Neuronal stem cell (in vitro differentiated cells): ENCODE data around the gene B9D1.

Experiments used
- DNase-seq: peaks from one replicate; pipeline ENCODE4 v3.0.0-alpha.2; 2013; ENCODE audit warnings: low spot score
- H2AFZ ChIP-seq: one replicate; pipeline ENCODE4 v1.6.1; 2013; ENCODE audit warnings: mild to moderate bottlenecking, low read length, inconsistent platforms
- H2AK5ac ChIP-seq: 2 replicates; pipeline ENCODE4 v1.6.1; 2013; ENCODE audit warnings: low read depth, mild to moderate bottlenecking, inconsistent platforms, low read length, moderate library complexity, mixed read lengths
- H2BK120ac ChIP-seq: 2 replicates; pipeline ENCODE4 v1.6.1; 2013; ENCODE audit warnings: low read depth, mild to moderate bottlenecking, inconsistent platforms, low read length, moderate library complexity, mixed read lengths
- H2BK12ac ChIP-seq: one replicate; pipeline ENCODE4 v1.6.1; 2013; ENCODE audit warnings: low read length, inconsistent platforms
- H2BK15ac ChIP-seq: 2 replicates; pipeline ENCODE4 v1.6.1; 2013; ENCODE audit warnings: mild to moderate bottlenecking, low read length, inconsistent platforms, mixed read lengths
- H2BK5ac ChIP-seq: one replicate; pipeline ENCODE4 v1.6.1; 2013; ENCODE audit warnings: inconsistent platforms, mild to moderate bottlenecking, low read length, moderate library complexity
- H3K14ac ChIP-seq: one replicate; pipeline ENCODE4 v1.6.1; 2013; ENCODE audit warnings: low read length, inconsistent platforms
- H3K18ac ChIP-seq: 2 replicates; pipeline ENCODE4 v1.6.1; 2013; ENCODE audit warnings: low read length, inconsistent platforms
- H3K23ac ChIP-seq: 2 replicates; pipeline ENCODE4 v1.6.1; 2013; ENCODE audit warnings: low read depth, mild to moderate bottlenecking, mixed read lengths, low read length, inconsistent platforms; ENCODE audit not compliant: poor library complexity
- H3K27ac ChIP-seq: replicated peaks from 3 replicates; pipeline ENCODE4 v1.5.1; 2013; ENCODE audit warnings: low read length, inconsistent platforms
- H3K27me3 ChIP-seq, 3 experiments: 2 replicates each; pipeline ENCODE4 v1.6.1; 2013; ENCODE audit warnings: low read length in 3 of 3, mild to moderate bottlenecking in 2 of 3, inconsistent platforms in 1 of 3, low read depth in 1 of 3, mixed read lengths in 1 of 3, moderate library complexity in 1 of 3; ENCODE audit not compliant: control insufficient read depth in 3 of 3, insufficient read depth in 3 of 3
- H3K36me3 ChIP-seq, 2 donors: replicated peaks in 1 of 2; 2 replicates each; pipeline ENCODE4 v1.6.1; 2013; ENCODE audit warnings: low read length in 2 of 2; ENCODE audit not compliant: control insufficient read depth in 2 of 2, insufficient read depth in 2 of 2
- H3K4ac ChIP-seq: 2 replicates; pipeline ENCODE4 v1.6.1; 2013; ENCODE audit warnings: inconsistent platforms, mild to moderate bottlenecking, low read length, moderate library complexity
- H3K4me1 ChIP-seq, 2 donors: 1 replicate in 1 of 2; 2 replicates in 1 of 2; pipeline ENCODE4 v1.6.1; 2013; ENCODE audit warnings: low read length in 2 of 2, low read depth in 1 of 2; ENCODE audit not compliant: control insufficient read depth in 2 of 2, insufficient read depth in 1 of 2
- H3K4me2 ChIP-seq: one replicate; pipeline ENCODE4 v1.6.1; 2013; ENCODE audit warnings: mild to moderate bottlenecking, low read length, inconsistent platforms; ENCODE audit not compliant: insufficient read depth, poor library complexity, severe bottlenecking
- H3K4me3 ChIP-seq, 2 donors: 2 replicates each; pipeline ENCODE4 v1.5.1; 2013; ENCODE audit warnings: low read length in 2 of 2, mild to moderate bottlenecking in 2 of 2, inconsistent platforms in 1 of 2, moderate library complexity in 1 of 2
- H3K79me1 ChIP-seq: one replicate; pipeline ENCODE4 v1.6.1; 2013; ENCODE audit warnings: low read depth, mild to moderate bottlenecking, inconsistent platforms, low read length, moderate library complexity
- H3K9ac ChIP-seq: one replicate; pipeline ENCODE4 v1.6.1; 2013; ENCODE audit warnings: mild to moderate bottlenecking, low read depth, low read length, inconsistent platforms; ENCODE audit not compliant: poor library complexity
- H3K9me3 ChIP-seq, 2 donors: replicated peaks in 1 of 2; 2 replicates each; pipeline versions ENCODE3 to v1.6.1; 2013; ENCODE audit warnings: low read length in 2 of 2, mild to moderate bottlenecking in 2 of 2, inconsistent platforms in 1 of 2, low read depth in 1 of 2, mixed read lengths in 1 of 2, moderate library complexity in 1 of 2; ENCODE audit not compliant: control insufficient read depth in 2 of 2, insufficient read depth in 1 of 2
- H4K8ac ChIP-seq: one replicate; pipeline ENCODE4 v1.6.1; 2013; ENCODE audit warnings: low read depth, mild to moderate bottlenecking, inconsistent platforms, low read length, moderate library complexity
- H4K91ac ChIP-seq: one replicate; pipeline ENCODE4 v1.6.1; 2013; ENCODE audit warnings: low read length, low read depth, mild to moderate bottlenecking, inconsistent platforms; ENCODE audit not compliant: poor library complexity
- WGBS, 2 donors: extraction: QIAGEN DNeasy Blood & Tissue Kit; methylation state at CpG; one replicate each; pipeline ENCODE4 v1.1.7; 2013; ENCODE audit warnings: missing lambda C conversion rate in 2 of 2, mixed read lengths in 1 of 2; ENCODE audit not compliant: insufficient read length in 2 of 2, insufficient replicate concordance in 1 of 2; ENCODE audit errors: extremely low coverage in 2 of 2; 5-methylcytosine and 5-hydroxymethylcytosine counted together

The B9D1 gene

DNA sequence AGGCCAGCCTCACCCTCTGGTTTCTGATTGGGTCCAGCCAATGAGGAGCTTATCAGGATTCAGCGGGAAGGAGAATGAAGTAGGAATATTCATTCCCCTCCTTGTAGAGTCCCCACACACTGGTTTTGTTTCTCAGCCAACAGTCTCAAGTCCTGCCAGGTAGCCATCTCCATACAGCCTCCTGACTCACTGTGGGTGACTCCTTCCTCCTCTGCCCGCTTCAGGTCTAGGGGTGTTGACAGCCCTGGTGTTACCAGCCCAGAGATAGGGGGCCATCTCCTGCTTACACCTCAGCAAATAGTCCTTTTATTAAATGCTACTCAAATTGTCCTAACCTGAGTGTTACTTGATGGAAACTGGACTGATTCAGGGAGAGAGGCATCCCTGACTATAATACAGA is 28.4 kb upstream of the B9D1 start:
- Histone ChIP-seq H2AFZ (no peak overlapping the region), H2BK12ac (no peak overlapping the region), H3K9me3 (no peaks in the 10 kb centered on the region), H3K4me3 (no peak overlapping the region), H4K91ac (no peak overlapping the region), H3K4me1 (peaks cover 11 to 19% of the 10 kb centered on the region in 2 donors), H2BK5ac (no peak overlapping the region), H3K9ac (no peak overlapping the region), H3K23ac (no peak overlapping the region), H3K27ac (no peak overlapping the region), H4K8ac (no peak overlapping the region), H3K4ac (no peak overlapping the region), H2BK15ac (no peak overlapping the region), H3K4me2 (no peak overlapping the region), H3K14ac (no peak overlapping the region), H2BK120ac (no peak overlapping the region), H2AK5ac (no peak overlapping the region), H3K18ac (no peak overlapping the region), H3K27me3 (peaks cover 0 to 40% (median 0%) of the 10 kb centered on the region in 3 experiments), H3K79me1 (no peaks in the 10 kb centered on the region), H3K36me3 (peaks cover 0 to 1% of the 10 kb centered on the region in 2 donors)
- WGBS, 2 donors: no CpG with 5 or more reads among the region's 2 CpGs
- no peak for DNase-seq

DNA sequence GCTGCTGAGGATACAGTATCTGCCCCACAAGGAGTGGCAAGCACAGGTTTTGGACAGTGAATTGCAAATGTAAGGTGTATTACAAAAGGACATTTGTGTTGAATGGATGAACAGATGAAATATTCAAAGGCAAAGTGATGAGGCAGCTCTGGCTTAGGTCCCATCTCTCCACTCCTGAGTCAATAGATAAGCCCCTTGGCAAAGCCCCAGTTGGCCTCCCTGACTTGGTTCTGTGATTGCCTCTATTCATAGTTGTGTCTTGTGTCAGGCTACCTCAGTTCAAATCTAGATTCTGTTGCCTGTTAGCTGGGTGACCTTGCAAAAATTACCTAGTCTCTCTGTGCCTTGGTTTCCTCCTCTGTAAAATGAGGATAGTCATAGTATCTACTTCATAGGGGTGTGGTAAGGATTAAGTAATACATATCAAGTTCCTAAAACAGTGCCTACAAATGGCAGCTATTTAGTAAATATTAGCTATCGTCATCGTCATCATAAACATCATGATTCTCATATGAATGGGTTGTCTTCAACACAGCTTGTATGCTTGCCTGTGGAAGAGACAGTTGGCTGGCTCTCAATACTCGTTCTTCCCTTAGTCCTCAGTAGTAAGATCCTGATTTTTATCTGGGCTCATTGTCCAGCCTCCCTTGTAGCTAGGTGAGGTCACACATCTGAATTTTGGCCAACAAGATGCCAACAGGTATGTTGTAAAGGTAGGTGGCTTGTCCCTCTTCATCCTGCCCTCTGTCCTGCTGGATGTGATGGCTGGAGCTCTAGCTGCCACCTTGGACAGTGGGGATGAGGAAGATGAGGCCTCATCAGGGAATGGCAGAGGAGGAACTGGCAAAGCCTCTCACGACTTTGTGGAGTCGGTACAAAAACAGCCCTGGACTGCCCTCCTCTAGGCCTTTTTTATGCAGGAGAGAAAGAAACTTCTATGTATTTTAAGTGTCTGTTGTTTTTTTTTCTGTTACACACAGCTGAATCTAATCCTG is 26.6 kb upstream of the B9D1 start:
- Histone ChIP-seq H3K79me1 (no peaks in the 10 kb centered on the region), H3K4me2 (no peak overlapping the region), H4K8ac (no peak overlapping the region), H2BK5ac (no peak overlapping the region), H3K27me3 (peaks cover 0 to 40% (median 0%) of the 10 kb centered on the region in 3 experiments), H4K91ac (no peak overlapping the region), H3K4me1 (peaks cover 11 to 19% of the 10 kb centered on the region in 2 donors), H2AK5ac (no peak overlapping the region), H2BK120ac (no peak overlapping the region), H3K23ac (no peak overlapping the region), H3K14ac (no peak overlapping the region), H2AFZ (no peak overlapping the region), H3K9ac (no peak overlapping the region), H3K4ac (no peak overlapping the region), H2BK15ac (no peak overlapping the region), H3K27ac (no peak overlapping the region), H3K18ac (no peak overlapping the region), H3K36me3 (peaks cover 14 to 17% of the 10 kb centered on the region in 2 donors), H3K9me3 (no peaks in the 10 kb centered on the region), H3K4me3 (no peak overlapping the region), H2BK12ac (no peak overlapping the region)
- no peak for DNase-seq
- no CpG with 5 or more reads among the region's 5 CpGs for WGBS, 2 donors

DNA sequence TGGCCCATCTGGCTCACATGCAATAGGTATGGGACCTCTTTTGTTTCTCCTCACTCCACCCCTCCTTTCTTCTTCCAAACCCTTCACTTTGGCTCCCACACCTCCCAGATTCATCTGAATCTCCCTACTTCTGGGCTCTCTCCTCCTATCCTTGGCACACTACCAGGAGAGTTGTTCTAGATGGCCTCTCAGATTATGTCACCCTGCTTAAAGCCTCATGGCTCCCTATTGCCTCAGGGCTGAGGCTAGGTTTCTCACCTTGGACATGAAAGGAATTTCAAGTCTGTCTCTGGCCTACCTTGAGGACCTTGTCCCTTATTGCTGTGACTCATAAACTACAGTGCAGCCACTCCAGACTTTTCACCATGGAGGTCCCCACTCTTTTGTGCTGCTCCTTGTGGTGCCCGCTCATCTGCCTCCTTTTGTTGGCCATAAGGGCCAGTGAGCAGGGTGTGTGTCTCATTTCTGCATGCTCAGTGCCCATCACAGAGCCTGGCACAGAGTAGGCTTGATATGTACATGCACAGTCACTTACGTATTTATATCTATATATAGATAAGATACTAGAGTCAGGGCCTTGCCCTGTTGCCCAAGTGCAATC is 25.5 kb upstream of the B9D1 start:
- no peak overlapping the region for H3K4me3 ChIP-seq
- H3K27me3 ChIP-seq: peaks cover 0 to 30% (median 0%) of the 10 kb centered on the region in 3 experiments
- no CpG with 5 or more reads among the region's 2 CpGs for WGBS, 2 donors
- peak overlapping the region; percentile 94 for H2AFZ ChIP-seq
- peaks cover 22 to 27% of the 10 kb centered on the region in 2 donors for H3K36me3 ChIP-seq
- no peak overlapping the region for H3K23ac ChIP-seq
- peaks cover 11 to 19% of the 10 kb centered on the region in 2 donors for H3K4me1 ChIP-seq
- no peak overlapping the region for H4K91ac ChIP-seq
- no peak for DNase-seq
- H3K4ac ChIP-seq: no peak overlapping the region
- H3K79me1 ChIP-seq: no peaks in the 10 kb centered on the region
- H3K27ac ChIP-seq: no peak overlapping the region
- H2BK12ac ChIP-seq: peak overlapping the region; percentile 8
- H2BK15ac ChIP-seq: peak overlapping the region; percentile 6
- no peak overlapping the region for H3K14ac ChIP-seq
- peak overlapping the region; percentile 65 for H2AK5ac ChIP-seq
- H3K18ac ChIP-seq: no peak overlapping the region
- H3K4me2 ChIP-seq: peak overlapping the region; percentile 43
- no peak overlapping the region for H3K9ac ChIP-seq
- H2BK120ac ChIP-seq: no peak overlapping the region
- H2BK5ac ChIP-seq: no peak overlapping the region
- H3K9me3 ChIP-seq: no peaks in the 10 kb centered on the region
- no peak overlapping the region for H4K8ac ChIP-seq
